ENCODE results near the gene KRT20. TPM values are rescaled to one million over a fixed set of nuclear protein-coding genes. Genes with fewer than 3 reads are reported as not detected.

Gene KRT20
- total and polyA plus RNA-seq, 5 experiments from 2014 or later = not detected

GRCh38 chr17:40841246-40841645 lies 43.8 kb downstream of the KRT20 start:
- H3K4me3 Mint-ChIP-seq = no peak overlapping the region
- no peak overlapping the region for H3K27ac Mint-ChIP-seq
- no peaks in the 10 kb centered on the region for H3K9me3 Mint-ChIP-seq
- no peak for DNase-seq
- POLR2A ChIA-PET = no interaction called here
- H3K36me3 Mint-ChIP-seq = peaks cover 0 to 1% (median 0%) of the 10 kb centered on the region in 3 donors
- peaks cover 11 to 40% (median 27%) of the 10 kb centered on the region in 5 donors for H3K27me3 Mint-ChIP-seq
- ATAC-seq = no peak
- H3K4me1 Mint-ChIP-seq = peaks cover 0 to 6% (median under 1%) of the 10 kb centered on the region in 4 donors

- ATAC-seq (no peak), DNase-seq (no peak)
- Mint-ChIP-seq H3K9me3 (no peaks in the 10 kb centered on the region), H3K27me3 (peaks cover 4 to 24% (median 8%) of the 10 kb centered on the region in 5 donors), H3K36me3 (peaks cover 0 to 16% (median 0%) of the 10 kb centered on the region in 3 donors), H3K4me3 (no peak overlapping the region), H3K4me1 (peaks cover 0 to 6% (median under 1%) of the 10 kb centered on the region in 4 donors), H3K27ac (no peak overlapping the region)
- POLR2A ChIA-PET = interaction anchor here (0.6 kb wide), 1 partner anchor 1257 kb away, joined by 3 read pairs; no protein-coding TSS in a partner anchor
These were observed 45.8 kb downstream of the KRT20 start for GRCh38 chr17:40839194-40839593.

GRCh38 chr17:40836020-40836419 lies 49.0 kb downstream of the KRT20 start:
- no peaks in the 10 kb centered on the region for H3K9me3 Mint-ChIP-seq
- H3K36me3 Mint-ChIP-seq = peaks cover 0 to 19% (median 0%) of the 10 kb centered on the region in 3 donors
- H3K4me3 Mint-ChIP-seq = no peak overlapping the region
- ATAC-seq (no peak), DNase-seq (no peak)
- peaks cover 0 to 2% (median 0%) of the 10 kb centered on the region in 4 donors for H3K4me1 Mint-ChIP-seq
- peaks cover 0 to 4% (median 0%) of the 10 kb centered on the region in 5 donors for H3K27me3 Mint-ChIP-seq
- POLR2A ChIA-PET = no interaction called here
- H3K27ac Mint-ChIP-seq = no peak overlapping the region

- ATAC-seq = no peak
- H3K27ac Mint-ChIP-seq = no peak overlapping the region
- no peaks in the 10 kb centered on the region for H3K4me1 Mint-ChIP-seq
- H3K36me3 Mint-ChIP-seq = peaks cover 0 to 22% (median 5%) of the 10 kb centered on the region in 3 donors
- no peak overlapping the region for H3K4me3 Mint-ChIP-seq
- POLR2A ChIA-PET = no interaction called here
- DNase-seq = no peak
- H3K9me3 Mint-ChIP-seq = peaks cover 0 to 4% (median 0%) of the 10 kb centered on the region in 9 donors
- H3K27me3 Mint-ChIP-seq = no peaks in the 10 kb centered on the region
These were observed 51.2 kb downstream of the KRT20 start for GRCh38 chr17:40833882-40834281.

- peaks cover 0 to 4% (median 0%) of the 10 kb centered on the region in 9 donors for H3K9me3 Mint-ChIP-seq
- ATAC-seq (no peak), DNase-seq (no peak)
- no peak overlapping the region for H3K27ac Mint-ChIP-seq
- no peak overlapping the region for H3K4me3 Mint-ChIP-seq
- H3K27me3 Mint-ChIP-seq = no peaks in the 10 kb centered on the region
- peaks cover 2 to 4% (median 3%) of the 10 kb centered on the region in 4 donors for H3K4me1 Mint-ChIP-seq
- POLR2A ChIA-PET = interaction anchor here (1.2 kb wide), 1 partner anchor 857 kb away, joined by 4 read pairs; no protein-coding TSS in a partner anchor
- H3K36me3 Mint-ChIP-seq = peaks cover 0 to 24% (median 5%) of the 10 kb centered on the region in 3 donors
These were observed 52.2 kb downstream of the KRT20 start for GRCh38 chr17:40832840-40833239.

GRCh38 chr17:40830085-40830776 lies 54.8 kb downstream of the KRT20 start:
- peaks cover 6 to 18% (median 11%) of the 10 kb centered on the region in 4 donors for H3K4me1 Mint-ChIP-seq
- no peak for DNase-seq
- no peak for ATAC-seq
- peaks cover 0 to 24% (median 22%) of the 10 kb centered on the region in 3 donors for H3K36me3 Mint-ChIP-seq
- no peak overlapping the region for H3K27ac Mint-ChIP-seq
- no peak overlapping the region for H3K4me3 Mint-ChIP-seq
- H3K9me3 Mint-ChIP-seq = peaks cover 0 to 4% (median 0%) of the 10 kb centered on the region in 9 donors
- H3K27me3 Mint-ChIP-seq = peaks cover 4 to 16% (median 9%) of the 10 kb centered on the region in 5 donors
- POLR2A ChIA-PET = no interaction called here

- ATAC-seq (no peak), DNase-seq (no peak)
- Mint-ChIP-seq H3K27ac (no peak overlapping the region), H3K4me3 (no peak overlapping the region), H3K4me1 (peaks cover 10 to 18% (median 11%) of the 10 kb centered on the region in 4 donors), H3K9me3 (peaks cover 0 to 4% (median 0%) of the 10 kb centered on the region in 9 donors), H3K36me3 (peaks cover 0 to 28% (median 21%) of the 10 kb centered on the region in 3 donors), H3K27me3 (peaks cover 4 to 21% (median 9%) of the 10 kb centered on the region in 5 donors)
- POLR2A ChIA-PET = no interaction called here
These were observed 56.5 kb downstream of the KRT20 start for GRCh38 chr17:40828454-40829044.

GRCh38 chr17:40827746-40828453 lies 57.1 kb downstream of the KRT20 start:
- DNase-seq (no peak), ATAC-seq (no peak)
- peak overlapping the region in 1 of 10 donors; percentile 22 for H3K4me3 Mint-ChIP-seq
- POLR2A ChIA-PET = no interaction called here
- H3K4me1 Mint-ChIP-seq = peaks cover 10 to 18% (median 11%) of the 10 kb centered on the region in 4 donors
- H3K9me3 Mint-ChIP-seq = peaks cover 0 to 4% (median 0%) of the 10 kb centered on the region in 9 donors
- peak overlapping the region in 1 of 10 donors; percentile 46 for H3K27ac Mint-ChIP-seq
- peaks cover 4 to 22% (median 9%) of the 10 kb centered on the region in 5 donors for H3K27me3 Mint-ChIP-seq
- H3K36me3 Mint-ChIP-seq = peaks cover 0 to 28% (median 19%) of the 10 kb centered on the region in 3 donors

Other genes starting within 250 kb of the KRT20 start
- 100 to 1,000 TPM in 1 of 2 experiments, 10 to 100 TPM in 1; 97.5 to 108 TPM for gene SMARCE1, start 237.4 kb downstream of the KRT20 start, total RNA-seq
- gene SMARCE1, start 237.4 kb downstream of the KRT20 start, polyA plus RNA-seq = 100 to 1,000 TPM; 195 to 229 (median 220) TPM
- not detected for gene KRT222, start 220.1 kb downstream of the KRT20 start, total RNA-seq
- gene KRT222, start 220.1 kb downstream of the KRT20 start, polyA plus RNA-seq = under 1 TPM in 1 of 3 donors, not detected in 2; 0.09 TPM
- not detected for gene KRT24, start 181.5 kb downstream of the KRT20 start, total RNA-seq
- not detected for gene KRT24, start 181.5 kb downstream of the KRT20 start, polyA plus RNA-seq
- gene KRT25, start 129.9 kb downstream of the KRT20 start, total RNA-seq = not detected
- gene KRT25, start 129.9 kb downstream of the KRT20 start, polyA plus RNA-seq = not detected
- gene KRT26, start 113.0 kb downstream of the KRT20 start, total RNA-seq = not detected
- not detected for gene KRT26, start 113.0 kb downstream of the KRT20 start, polyA plus RNA-seq
- not detected for gene KRT27, start 102.7 kb downstream of the KRT20 start, total RNA-seq
- gene KRT27, start 102.7 kb downstream of the KRT20 start, polyA plus RNA-seq = not detected
- gene KRT28, start 85.3 kb downstream of the KRT20 start, total RNA-seq = not detected
- not detected for gene KRT28, start 85.3 kb downstream of the KRT20 start, polyA plus RNA-seq
- gene KRT10, start 62.6 kb downstream of the KRT20 start, total RNA-seq = 10 to 100 TPM; 47.8 to 53.7 TPM
- 100 to 1,000 TPM; 185 to 239 (median 204) TPM for gene KRT10, start 62.6 kb downstream of the KRT20 start, polyA plus RNA-seq
- gene KRT12, start 18.0 kb downstream of the KRT20 start, total RNA-seq = not detected
- not detected for gene KRT12, start 18.0 kb downstream of the KRT20 start, polyA plus RNA-seq
- gene KRT23, start 52.4 kb upstream of the KRT20 start, total RNA-seq = not detected
- not detected for gene KRT23, start 52.4 kb upstream of the KRT20 start, polyA plus RNA-seq
- not detected for gene KRT39, start 81.7 kb upstream of the KRT20 start, total RNA-seq
- not detected for gene KRT39, start 81.7 kb upstream of the KRT20 start, polyA plus RNA-seq
- gene KRT40, start 99.1 kb upstream of the KRT20 start, total RNA-seq = not detected
- gene KRT40, start 99.1 kb upstream of the KRT20 start, polyA plus RNA-seq = not detected
- not detected for gene KRTAP3-3, start 108.9 kb upstream of the KRT20 start, total RNA-seq
- not detected for gene KRTAP3-3, start 108.9 kb upstream of the KRT20 start, polyA plus RNA-seq
- not detected for gene KRTAP3-2, start 114.7 kb upstream of the KRT20 start, total RNA-seq
- gene KRTAP3-2, start 114.7 kb upstream of the KRT20 start, polyA plus RNA-seq = not detected
- not detected for gene KRTAP3-1, start 123.9 kb upstream of the KRT20 start, total RNA-seq
- not detected for gene KRTAP3-1, start 123.9 kb upstream of the KRT20 start, polyA plus RNA-seq
- not detected for gene KRTAP1-5, start 142.0 kb upstream of the KRT20 start, total RNA-seq
- not detected for gene KRTAP1-5, start 142.0 kb upstream of the KRT20 start, polyA plus RNA-seq
- not detected for gene KRTAP1-4, start 145.0 kb upstream of the KRT20 start, total RNA-seq
- not detected for gene KRTAP1-4, start 145.0 kb upstream of the KRT20 start, polyA plus RNA-seq
- gene KRTAP1-3, start 149.6 kb upstream of the KRT20 start, total RNA-seq = not detected
- not detected for gene KRTAP1-3, start 149.6 kb upstream of the KRT20 start, polyA plus RNA-seq
- gene KRTAP1-1, start 156.2 kb upstream of the KRT20 start, total RNA-seq = not detected
- gene KRTAP1-1, start 156.2 kb upstream of the KRT20 start, polyA plus RNA-seq = not detected
- not detected for gene KRTAP2-1, start 162.1 kb upstream of the KRT20 start, total RNA-seq
- not detected for gene KRTAP2-1, start 162.1 kb upstream of the KRT20 start, polyA plus RNA-seq
- not detected for gene KRTAP2-2, start 170.0 kb upstream of the KRT20 start, total RNA-seq
- gene KRTAP2-2, start 170.0 kb upstream of the KRT20 start, polyA plus RNA-seq = not detected
- gene KRTAP2-3, start 174.9 kb upstream of the KRT20 start, total RNA-seq = not detected
- gene KRTAP2-3, start 174.9 kb upstream of the KRT20 start, polyA plus RNA-seq = not detected
- not detected for gene KRTAP2-4, start 180.6 kb upstream of the KRT20 start, total RNA-seq
- gene KRTAP2-4, start 180.6 kb upstream of the KRT20 start, polyA plus RNA-seq = not detected
- gene KRTAP4-7, start 198.9 kb upstream of the KRT20 start, total RNA-seq = not detected
- gene KRTAP4-7, start 198.9 kb upstream of the KRT20 start, polyA plus RNA-seq = not detected
- gene KRTAP4-8, start 212.9 kb upstream of the KRT20 start, total RNA-seq = not detected
- gene KRTAP4-8, start 212.9 kb upstream of the KRT20 start, polyA plus RNA-seq = not detected
- not detected for gene KRTAP4-16, start 217.0 kb upstream of the KRT20 start, total RNA-seq
- gene KRTAP4-16, start 217.0 kb upstream of the KRT20 start, polyA plus RNA-seq = not detected
- gene KRTAP4-9, start 220.1 kb upstream of the KRT20 start, total RNA-seq = not detected
- not detected for gene KRTAP4-9, start 220.1 kb upstream of the KRT20 start, polyA plus RNA-seq
- gene KRTAP4-11, start 233.1 kb upstream of the KRT20 start, total RNA-seq = not detected
- not detected for gene KRTAP4-11, start 233.1 kb upstream of the KRT20 start, polyA plus RNA-seq
- not detected for gene KRTAP4-12, start 238.9 kb upstream of the KRT20 start, total RNA-seq
- gene KRTAP4-12, start 238.9 kb upstream of the KRT20 start, polyA plus RNA-seq = under 1 TPM in 1 of 3 donors, not detected in 2; 0.15 TPM

Measured in naive thymus-derived CD8-positive, alpha-beta T cell (primary cell).